ENCODE measurements around the gene RAB10.
"Not testable (repeated sequence)": the region's sequence is repeated elsewhere in the genome, so short reads cannot be mapped to it uniquely, and the experiment has no call there.

Gene RAB10

DNA sequence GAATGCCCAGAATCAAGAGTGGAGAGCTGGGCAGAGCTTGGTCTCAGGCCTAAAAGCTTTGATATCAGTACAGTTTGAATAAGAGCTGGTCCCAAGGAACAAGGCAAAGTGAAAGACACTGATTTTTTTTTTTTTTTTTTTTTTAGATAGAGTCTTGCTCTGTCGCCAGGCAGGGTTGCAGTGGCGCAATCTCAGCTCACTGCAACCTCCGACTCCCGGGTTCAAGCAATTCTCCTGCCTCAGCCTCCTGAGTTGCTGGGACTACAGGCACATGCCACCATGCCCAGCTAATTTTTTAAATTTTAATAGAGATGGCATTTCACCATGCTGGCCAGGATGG lies 17.2 kb upstream of the RAB10 start:
- DNase-seq: not testable (repeated sequence)

GRCh38 chr2:26017464-26018183 lies 16.3 kb upstream of the RAB10 start:
- DNase-seq: no peak

- peak; percentile 19 to 42 for DNase-seq
Observed at GRCh38 chr2:26018184-26019055, 15.5 kb upstream of the RAB10 start.

DNA sequence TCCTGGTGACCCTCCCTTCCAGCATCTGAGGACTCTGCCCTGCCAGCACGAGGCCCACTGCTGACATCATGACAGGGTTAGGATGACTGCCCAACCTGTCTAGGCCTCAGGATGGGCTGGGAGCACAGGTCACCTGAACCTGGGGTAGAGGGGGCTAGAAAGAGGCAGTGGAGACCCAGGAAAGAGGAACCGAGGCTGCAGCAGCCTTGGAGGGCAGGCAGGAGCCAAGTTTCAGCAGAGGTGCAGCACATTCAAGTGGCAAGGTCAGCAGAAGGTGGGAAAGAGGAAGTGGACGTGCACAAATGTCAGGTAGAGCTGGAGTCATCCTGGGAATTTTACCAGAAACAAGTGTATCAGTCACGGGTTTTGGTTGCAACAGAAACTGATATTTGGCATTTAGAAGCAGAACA lies 13.6 kb upstream of the RAB10 start:
- no peak for DNase-seq

DNA sequence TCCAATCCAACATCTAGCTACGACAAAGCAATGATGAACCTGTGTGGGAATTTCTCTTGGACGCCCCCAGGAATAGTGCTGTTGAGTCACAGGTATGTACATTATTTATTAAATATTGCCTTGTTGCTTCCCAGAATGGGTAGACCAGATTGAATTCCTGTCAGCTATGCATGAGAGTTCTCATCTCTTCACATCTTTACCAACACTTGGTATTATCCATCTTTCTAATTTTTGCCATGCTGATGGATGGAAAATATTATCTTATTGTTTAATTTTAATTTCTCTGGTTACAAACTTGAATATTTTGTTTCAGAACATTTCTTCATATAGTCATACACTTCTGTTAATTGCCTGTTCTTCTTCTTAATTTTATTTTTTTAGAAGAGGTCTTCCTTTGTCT lies 9.6 kb upstream of the RAB10 start:
- no peak for DNase-seq

GRCh38 chr2:26025509-26025908 lies 8.4 kb upstream of the RAB10 start:
- no peak for DNase-seq

GRCh38 chr2:26028083-26028482 lies 5.8 kb upstream of the RAB10 start:
- not testable (repeated sequence) for DNase-seq

DNA sequence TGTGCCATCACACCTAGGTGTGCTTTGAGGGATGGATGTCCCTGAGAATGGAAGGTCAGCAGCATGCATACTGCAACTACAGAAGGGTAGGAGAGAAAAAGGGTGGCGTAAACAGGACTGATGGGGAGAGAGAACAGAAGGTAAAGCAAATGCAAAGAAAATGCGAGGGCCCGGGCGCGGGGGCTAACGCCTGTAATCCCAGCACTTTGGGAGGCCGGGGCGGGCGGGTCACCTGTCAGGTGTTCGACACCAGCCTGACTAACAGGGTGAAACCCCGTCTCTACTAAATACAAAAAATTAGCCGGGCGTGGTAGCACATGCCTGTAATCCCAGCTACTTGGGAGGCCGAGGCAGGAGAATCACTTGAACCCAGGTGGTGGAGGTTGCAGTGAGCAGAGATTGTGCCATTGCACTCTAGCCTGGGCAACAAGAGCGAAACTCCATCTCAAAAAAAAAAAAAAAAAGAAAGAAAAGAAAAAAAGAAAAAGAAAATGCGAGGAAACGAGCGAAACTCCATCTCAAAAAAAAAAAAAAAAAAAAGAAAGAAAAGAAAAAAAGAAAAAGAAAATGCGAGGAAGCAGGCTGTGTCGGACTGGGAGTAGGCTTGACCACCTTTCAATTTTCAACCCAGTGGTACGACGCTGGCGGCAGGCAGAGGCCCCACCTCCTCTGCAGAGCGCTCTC lies 1.2 kb upstream of the RAB10 start:
- DNase-seq: not testable (repeated sequence)

DNA sequence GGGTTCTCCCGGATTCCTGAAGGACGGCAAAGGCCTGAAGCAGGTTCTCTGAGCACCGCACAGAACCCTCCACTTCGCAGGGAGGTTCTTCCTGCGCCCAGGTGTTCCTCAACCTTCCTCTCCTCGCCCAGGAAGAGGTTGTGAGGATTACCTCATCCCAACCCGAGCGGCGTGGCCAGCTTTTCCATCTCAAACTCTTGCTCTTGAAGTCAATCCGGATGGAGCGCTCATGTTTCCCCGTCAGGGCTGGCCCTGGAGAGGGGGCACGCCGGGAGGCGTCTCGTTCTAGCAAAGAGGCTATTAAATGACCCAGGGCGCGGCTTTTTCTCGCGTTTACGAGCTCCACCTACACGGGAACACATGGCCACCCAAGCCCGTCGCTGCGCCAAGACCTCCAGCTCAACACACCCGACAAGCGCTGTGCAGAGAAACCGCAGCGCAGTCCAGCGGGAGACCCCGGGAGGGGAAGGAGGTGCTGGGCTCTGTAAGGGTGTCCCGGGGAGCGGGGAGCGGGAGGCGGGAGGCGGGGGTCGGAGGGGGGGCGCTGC lies 540 bp upstream of the RAB10 start:
- peak; percentile 53 to 79 for DNase-seq

DNA sequence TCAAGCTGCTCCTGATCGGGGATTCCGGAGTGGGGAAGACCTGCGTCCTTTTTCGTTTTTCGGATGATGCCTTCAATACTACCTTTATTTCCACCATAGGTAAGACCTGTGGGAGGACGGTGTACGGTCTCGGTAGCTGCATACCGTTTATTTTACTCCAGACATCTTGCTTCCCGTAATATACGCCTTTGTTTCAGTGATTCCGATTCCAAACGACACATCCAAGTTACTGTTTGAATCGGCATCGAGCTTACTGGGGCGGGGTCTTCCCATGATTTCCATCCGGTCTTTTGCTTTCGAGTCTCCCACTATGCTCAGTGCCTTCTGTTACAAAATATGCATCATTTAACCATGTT lies 731 bp downstream of the RAB10 start:
- no peak for DNase-seq

GRCh38 chr2:26035090-26035743 lies 1.3 kb downstream of the RAB10 start:
- DNase-seq: no peak

DNA sequence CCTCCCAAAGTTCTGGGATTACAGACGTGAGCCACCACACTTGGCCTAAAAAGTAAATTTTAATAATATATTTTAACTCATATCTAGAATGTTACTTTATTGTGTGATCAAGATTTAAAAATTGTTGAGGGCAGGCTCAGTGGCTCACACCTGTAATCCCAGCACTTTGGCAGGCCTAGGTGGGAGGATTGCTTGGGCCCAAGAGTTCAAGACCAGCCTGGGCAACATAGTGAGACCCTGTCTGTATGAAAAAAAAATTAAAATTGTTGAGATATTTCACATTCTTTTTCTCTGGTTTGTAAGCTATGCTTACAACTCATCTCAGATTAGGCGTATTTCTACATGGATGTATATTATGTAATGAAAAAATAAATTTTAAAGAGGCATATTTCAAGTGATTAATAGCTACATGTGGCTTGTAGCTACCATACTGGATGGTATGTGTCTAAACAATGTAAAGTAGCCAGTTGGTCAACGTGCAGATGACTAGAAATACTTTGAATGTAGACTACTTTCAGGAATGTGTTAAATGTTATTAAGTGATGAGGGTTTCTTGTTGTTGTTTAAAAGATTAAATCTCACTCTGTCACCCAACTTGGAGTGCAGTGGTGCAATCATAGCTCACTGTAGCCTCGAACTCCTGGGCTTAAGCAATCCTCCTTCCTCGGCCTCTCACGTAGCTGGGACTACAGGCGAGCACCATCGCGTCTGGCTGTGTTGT lies 5.9 kb downstream of the RAB10 start:
- no peak for DNase-seq

DNA sequence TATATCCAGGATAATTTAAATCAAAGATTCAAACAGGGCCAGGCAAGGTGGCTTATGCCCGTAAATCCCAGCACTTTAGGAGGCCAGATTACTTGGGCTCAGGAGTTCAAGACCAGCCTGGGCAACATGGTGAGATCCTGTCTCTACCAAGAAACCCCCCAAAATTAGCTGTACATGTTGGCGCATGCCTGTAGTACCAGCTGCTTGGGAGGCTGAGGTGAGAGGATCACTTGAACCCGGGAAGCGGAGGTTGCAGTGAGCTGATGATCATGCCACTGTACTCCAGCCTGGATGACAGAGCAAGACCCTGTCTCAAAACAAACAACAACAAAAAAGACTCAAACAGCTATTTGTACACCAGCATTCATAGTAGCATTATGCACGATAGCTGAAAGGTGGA lies 9.2 kb downstream of the RAB10 start:
- DNase-seq: no peak

DNA sequence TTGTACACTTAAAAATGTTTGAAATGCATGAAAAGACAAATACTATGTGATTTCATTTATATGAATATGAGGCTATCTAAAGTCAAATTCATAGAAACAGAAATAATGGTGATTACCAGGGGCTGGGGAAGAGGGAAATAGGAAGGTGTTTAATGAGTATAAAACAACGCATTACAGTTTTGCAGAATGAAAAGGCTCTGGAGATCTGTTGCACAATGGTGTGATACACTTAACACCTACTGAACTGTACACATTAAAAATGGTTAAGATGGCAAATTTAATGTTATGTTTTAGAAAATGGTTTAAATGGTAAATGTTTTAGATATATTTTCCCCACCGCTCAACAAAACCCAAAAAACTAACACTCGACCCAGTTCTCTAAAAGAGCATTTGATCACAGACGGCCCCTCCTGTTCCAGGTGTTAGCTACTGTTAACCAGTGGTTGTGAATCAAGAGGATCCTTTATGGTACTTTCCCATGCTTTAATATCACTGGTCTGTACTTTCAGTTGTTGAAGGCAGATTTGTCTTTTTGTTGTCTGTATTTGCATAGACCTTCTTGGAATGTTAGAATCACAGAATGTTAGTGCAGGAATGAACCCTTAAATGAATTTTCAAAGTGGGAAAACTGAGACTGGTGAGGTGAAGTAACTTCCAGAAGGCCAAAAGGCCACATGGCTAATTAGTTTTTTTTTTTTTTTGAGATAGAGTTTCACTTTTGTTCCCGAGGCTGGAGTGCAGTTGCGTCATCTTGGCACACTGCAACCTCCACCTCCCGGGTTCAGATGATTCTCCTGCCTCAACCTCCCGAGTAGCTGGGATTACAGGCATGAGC lies 10.2 kb downstream of the RAB10 start:
- DNase-seq: no peak

DNA sequence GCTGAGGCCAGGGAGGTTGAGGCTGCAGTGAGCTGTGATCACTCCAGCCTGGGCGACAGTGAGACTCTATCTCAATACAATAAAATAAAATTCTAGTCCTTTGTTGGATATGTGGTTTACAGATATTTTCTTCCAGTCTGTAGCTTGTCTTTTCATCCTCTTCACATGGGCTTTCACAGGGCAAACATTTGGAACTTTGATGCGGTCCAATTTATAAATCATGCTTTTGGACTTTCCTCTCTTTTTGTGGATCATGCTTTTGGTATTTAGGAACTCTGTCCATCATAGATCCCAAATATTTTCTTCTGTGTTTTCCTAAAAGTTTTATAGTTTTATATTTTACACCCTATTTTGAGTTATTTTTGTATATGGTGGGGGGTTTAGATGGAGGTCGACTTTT lies 14.9 kb downstream of the RAB10 start:
- DNase-seq: no peak

- no peak for DNase-seq
Observed at GRCh38 chr2:26049641-26050040, 15.8 kb downstream of the RAB10 start.

DNA sequence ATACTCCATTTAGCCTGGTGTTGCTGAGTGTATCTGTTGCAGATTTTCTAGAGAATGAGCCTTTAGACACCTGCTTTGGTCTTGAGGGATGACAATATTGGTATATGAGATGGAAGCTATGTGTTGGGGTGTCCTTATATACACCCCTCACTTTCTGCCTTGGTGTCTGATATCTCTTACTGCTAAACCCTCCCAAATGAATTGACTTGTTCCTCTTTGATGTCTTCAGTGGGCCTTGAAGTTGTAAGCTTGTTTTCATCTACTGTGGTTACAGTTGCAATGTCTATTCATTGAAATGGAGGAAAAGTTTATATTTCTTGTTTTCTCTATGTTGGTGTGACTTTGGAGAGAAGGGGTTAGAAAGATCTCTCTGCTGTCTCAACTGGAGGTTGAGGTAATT lies 18.9 kb downstream of the RAB10 start:
- no peak for DNase-seq

DNA sequence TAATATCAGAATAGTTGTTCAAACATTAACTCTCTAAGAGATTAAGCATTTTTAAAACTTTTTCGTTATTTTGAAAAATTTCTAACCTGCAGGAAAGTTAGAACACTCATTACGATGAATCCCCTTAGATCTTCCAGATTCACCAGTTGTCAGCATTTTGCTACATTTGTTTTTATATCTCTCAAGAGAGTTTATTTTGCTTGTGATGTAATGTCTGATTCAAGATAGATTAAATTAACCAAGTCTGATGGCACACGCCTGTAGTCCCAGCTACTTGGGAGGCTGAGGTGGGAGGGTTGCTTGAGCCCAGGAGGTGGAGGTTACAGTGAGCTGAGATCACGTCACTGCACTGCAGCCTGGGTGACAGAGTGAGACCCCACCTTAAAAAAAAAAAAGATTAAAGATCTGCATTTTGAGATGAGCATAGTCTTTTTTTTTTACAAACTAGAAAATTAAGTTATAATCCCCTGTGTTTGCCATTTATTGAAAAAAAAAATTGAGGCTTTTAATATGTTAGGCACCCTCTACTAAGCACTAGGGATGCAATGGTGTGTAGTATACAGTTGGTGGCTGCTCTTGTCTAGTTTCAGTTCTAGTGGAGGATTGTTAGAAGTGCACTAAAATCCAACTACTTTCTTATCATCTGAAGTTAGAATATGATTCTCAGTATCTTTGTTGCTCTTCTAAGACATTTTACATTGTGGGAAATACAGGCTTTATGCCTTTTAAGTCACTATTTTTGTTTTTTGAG lies 20.9 kb downstream of the RAB10 start:
- DNase-seq: no peak

GRCh38 chr2:26058390-26058789 lies 24.5 kb downstream of the RAB10 start:
- no peak for DNase-seq

DNA sequence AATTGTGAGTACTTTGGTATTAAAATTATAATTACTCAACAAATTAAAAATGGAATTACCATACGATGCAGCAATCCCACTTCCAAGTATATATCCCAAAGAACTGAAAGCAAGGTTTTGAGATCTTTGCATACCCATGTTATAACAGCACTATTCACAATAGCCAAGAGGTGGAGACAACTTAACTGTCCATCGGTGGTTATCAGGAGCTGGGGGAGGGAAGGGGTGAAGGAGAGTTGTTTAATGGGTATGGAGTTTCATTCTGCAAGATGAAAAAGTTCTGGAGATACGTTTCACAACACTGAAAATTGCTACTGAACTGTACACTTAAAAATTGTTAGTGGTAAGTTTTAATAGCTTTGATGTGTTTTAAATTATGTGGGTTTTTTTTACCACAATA lies 25.7 kb downstream of the RAB10 start:
- no peak for DNase-seq

DNA sequence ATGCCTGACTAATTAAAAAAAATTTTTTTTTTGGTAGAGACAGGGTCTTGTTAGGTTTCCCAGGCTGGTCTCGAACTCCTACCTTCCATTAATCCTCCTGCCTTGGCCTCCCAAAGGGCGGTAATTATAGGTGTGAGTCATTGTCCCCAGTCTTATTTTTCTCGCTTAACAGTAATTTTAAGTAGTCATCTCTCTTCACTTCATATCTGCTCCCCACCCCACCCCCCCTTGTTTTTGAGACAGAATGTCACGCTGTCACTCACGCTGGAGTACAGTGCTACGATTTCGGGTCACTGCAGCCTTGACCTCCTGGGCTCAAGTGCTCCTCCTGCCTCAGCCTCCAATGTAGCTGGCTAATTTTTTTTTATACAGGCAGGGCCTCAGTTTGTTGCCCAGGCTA lies 27.7 kb downstream of the RAB10 start:
- no peak for DNase-seq
